HG02798 (cell line): Measurements from ENCODE around the gene TRAF7.

Experiments used
- ATAC-seq: cut with Tn5 transposase; IDR thresholded peaks from one replicate; pipeline ENCODE4 v1.9.1; 2021; ENCODE audit warnings: mild to moderate bottlenecking; ENCODE audit not compliant: unreplicated experiment, poor library complexity

TRAF7 gene

GRCh38 chr16:2179576-2179975 is 24.0 kb downstream of the TRAF7 start:
- ATAC-seq, result no peak

GRCh38 chr16:2180461-2180860 is 24.9 kb downstream of the TRAF7 start:
- no peak for ATAC-seq

GRCh38 chr16:2180962-2181923 is 25.7 kb downstream of the TRAF7 start:
- no peak for ATAC-seq

- no peak for ATAC-seq
Measured at GRCh38 chr16:2181952-2182351, 26.4 kb downstream of the TRAF7 start.

GRCh38 chr16:2183671-2184070 is 28.1 kb downstream of the TRAF7 start:
- ATAC-seq, result no peak

- ATAC-seq, result no peak
Measured at GRCh38 chr16:2184346-2184745, 28.8 kb downstream of the TRAF7 start.

- no peak for ATAC-seq
Measured at GRCh38 chr16:2184962-2185361, 29.4 kb downstream of the TRAF7 start.

- no peak for ATAC-seq
Measured at GRCh38 chr16:2186064-2186463, 30.5 kb downstream of the TRAF7 start.

- ATAC-seq, result no peak
Measured at GRCh38 chr16:2186505-2186904, 30.9 kb downstream of the TRAF7 start.

- ATAC-seq, result no peak
Measured at GRCh38 chr16:2187212-2187611, 31.6 kb downstream of the TRAF7 start.

GRCh38 chr16:2188395-2188794 is 32.8 kb downstream of the TRAF7 start:
- no peak for ATAC-seq

- ATAC-seq, result no peak
Measured at GRCh38 chr16:2189252-2189893, 33.8 kb downstream of the TRAF7 start.

- ATAC-seq, result no peak
Measured at GRCh38 chr16:2190002-2190658, 34.5 kb downstream of the TRAF7 start.

- ATAC-seq, result no peak
Measured at GRCh38 chr16:2190659-2191445, 35.3 kb downstream of the TRAF7 start.

- ATAC-seq, result no peak
Measured at GRCh38 chr16:2191446-2191706, 35.8 kb downstream of the TRAF7 start.

GRCh38 chr16:2194166-2194834 is 38.7 kb downstream of the TRAF7 start:
- no peak for ATAC-seq

GRCh38 chr16:2194852-2195321 is 39.3 kb downstream of the TRAF7 start:
- ATAC-seq, result no peak

- no peak for ATAC-seq
Measured at GRCh38 chr16:2195322-2196161, 40.0 kb downstream of the TRAF7 start.
